Body of pancreas (tissue), 4 donors: ENCODE data around the gene ALDH3B2.

Experiments
- POLR2A ChIP-seq, 3 donors: fragments of 450-650 bp; IDR thresholded peaks; one replicate each; pipeline ENCODE4 v1.6.1; 2016; ENCODE audit warnings: antibody characterized with exemption in 3 of 3, mild to moderate bottlenecking in 2 of 3
- TF ChIP-seq, protein P1 (sequence below), 7 experiments: fragments of 450-650 bp in 4 of 7; fragments of 200-600 bp in 3 of 7; sonication (generic) in 3 of 7; IDR thresholded peaks; one replicate each; pipeline ENCODE4 v1.5.1; 2016 to 2019; ENCODE audit warnings: antibody characterized with exemption in 7 of 7

DNA sequence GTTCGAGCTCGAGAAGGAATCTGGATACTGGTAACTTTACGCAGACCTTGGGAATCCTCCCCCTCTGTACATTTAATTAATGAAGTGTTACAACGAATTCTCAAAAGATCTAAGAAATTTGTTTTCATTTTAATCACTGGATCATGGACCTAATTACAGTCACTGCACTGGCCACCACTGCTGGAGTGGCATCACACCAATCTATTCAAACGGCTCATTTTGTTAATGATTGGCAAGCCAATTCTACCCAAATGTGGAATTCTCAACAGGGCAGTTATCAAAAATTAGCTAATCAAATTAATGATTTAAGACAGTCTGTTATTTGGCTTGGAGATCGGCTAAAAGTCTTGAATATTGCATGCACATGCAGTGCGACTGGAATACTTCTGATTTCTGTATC, 30.1 kb upstream of the ALDH3B2 start:
- TF ChIP-seq, protein P1, sequence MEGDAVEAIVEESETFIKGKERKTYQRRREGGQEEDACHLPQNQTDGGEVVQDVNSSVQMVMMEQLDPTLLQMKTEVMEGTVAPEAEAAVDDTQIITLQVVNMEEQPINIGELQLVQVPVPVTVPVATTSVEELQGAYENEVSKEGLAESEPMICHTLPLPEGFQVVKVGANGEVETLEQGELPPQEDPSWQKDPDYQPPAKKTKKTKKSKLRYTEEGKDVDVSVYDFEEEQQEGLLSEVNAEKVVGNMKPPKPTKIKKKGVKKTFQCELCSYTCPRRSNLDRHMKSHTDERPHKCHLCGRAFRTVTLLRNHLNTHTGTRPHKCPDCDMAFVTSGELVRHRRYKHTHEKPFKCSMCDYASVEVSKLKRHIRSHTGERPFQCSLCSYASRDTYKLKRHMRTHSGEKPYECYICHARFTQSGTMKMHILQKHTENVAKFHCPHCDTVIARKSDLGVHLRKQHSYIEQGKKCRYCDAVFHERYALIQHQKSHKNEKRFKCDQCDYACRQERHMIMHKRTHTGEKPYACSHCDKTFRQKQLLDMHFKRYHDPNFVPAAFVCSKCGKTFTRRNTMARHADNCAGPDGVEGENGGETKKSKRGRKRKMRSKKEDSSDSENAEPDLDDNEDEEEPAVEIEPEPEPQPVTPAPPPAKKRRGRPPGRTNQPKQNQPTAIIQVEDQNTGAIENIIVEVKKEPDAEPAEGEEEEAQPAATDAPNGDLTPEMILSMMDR (IDR thresholded peaks at IDR 0.05): no peak
- no peak for TF ChIP-seq POLR2A (IDR thresholded peaks at IDR 0.05)
